IPS-NIHi7 (cell line): ENCODE results near the gene EFCAB6.

Source experiments
- DNase-seq: peaks from one replicate; pipeline ENCODE4 v3.0.0; 2012; ENCODE audit warnings: mixed read lengths; ENCODE audit errors: extremely low spot score

The EFCAB6 gene

GRCh38 chr22:43812149-43812842 lies at the start of gene EFCAB6:
Gene EFCAB6 (minus strand): TSS chr22:43812305. CDS start chr22:43782318, 29,987 bp downstream.
- peak; percentile 98 for DNase-seq

GRCh38 chr22:43861529-43861928 lies 49.4 kb upstream of the EFCAB6 start:
- no peak for DNase-seq

DNA sequence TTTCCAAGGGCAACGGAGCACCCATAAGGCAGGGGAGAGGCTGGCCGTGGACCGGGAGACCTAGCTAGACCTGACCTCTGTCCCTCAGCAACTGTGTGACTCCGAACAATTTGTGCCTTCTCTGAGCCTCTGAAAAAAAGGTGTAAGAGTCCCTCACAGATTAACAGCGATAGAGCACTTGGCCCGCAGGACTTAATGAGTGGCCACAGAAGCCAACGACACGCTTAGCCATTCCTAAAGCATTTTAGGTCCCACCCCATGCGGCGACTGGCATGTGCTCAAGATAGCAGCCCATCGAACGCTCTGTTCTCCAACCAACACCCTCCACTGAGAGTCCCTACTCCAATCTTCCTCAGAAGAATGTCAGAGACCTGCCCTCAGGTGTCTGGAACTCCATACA lies 48.7 kb upstream of the EFCAB6 start:
- DNase-seq, result no peak

DNA sequence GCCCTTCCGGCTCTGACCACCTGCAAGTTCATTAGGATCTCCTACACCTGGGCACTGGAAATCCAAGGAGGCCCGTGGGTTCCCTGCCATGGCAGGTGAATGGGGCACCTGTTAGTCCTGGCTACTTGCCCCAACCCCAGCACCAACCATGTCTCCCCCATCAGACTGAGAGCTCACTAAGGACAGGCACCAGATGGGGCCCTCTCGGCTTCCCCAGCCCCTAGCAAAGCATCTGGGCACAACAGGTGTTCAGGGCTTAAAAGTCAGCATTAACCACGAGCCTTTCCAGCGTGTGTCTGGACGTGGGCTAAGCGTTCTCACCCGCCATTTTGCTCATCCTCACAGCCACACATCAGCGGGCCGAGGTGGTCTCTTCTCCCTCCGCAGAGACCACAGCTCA lies 48.0 kb upstream of the EFCAB6 start:
- DNase-seq, result no peak

DNA sequence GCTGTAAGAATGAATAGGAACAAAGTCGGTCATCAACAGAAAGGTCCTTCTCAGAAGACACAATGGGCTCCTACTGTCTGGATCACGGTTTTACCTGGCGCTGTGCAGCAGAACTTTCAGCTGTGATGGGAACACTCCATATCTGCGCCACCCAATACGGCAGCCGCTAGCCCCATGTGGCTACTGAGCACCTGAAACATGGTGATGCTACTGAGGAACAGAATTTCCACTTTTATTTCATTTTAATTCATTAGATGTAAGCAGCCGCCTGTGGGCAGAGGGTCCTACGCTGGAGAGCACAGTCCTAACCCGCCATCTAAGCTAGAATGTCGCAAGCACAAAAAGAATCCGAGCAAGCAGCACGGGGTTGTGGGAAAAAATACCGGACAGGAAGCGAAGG lies 47.5 kb upstream of the EFCAB6 start:
- DNase-seq, result no peak

GRCh38 chr22:43859176-43859575 lies 47.1 kb upstream of the EFCAB6 start:
- DNase-seq, result no peak

DNA sequence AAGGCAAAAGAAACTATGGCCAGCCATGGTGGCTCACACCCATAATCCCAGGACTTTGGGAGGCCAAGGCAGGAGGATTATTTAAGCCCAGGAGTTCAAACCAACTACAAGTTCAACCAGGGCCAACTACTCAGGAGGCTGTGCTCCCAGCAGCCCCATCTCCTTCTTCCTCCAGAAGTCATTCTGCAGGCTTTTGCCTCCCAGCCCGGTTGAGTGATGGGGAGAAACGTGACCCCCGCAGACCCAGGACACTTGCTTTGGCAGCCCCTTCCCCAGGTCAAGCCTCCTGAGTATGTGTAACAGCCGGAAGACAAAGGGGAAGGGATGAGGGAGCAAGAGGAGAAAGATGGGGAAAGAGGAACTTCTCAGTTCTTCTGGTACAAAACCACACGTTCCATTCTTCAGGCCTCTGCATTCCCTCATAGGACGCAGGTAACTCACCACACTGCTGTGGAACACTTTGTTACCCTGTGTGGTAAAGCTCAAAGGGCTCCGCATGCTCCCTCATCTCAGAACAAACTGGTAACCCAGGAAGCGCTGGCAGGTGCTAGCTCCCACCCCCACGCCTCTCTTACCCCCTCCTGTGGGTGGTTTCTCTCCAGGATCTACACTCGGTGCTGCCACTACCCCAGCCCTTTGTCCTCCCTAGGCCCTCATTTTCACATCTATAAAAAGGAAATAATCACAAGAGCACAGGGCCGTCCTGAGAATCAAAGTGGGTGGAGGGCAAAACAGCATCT lies 46.2 kb upstream of the EFCAB6 start:
- DNase-seq, result no peak

GRCh38 chr22:43857367-43857766 lies 45.3 kb upstream of the EFCAB6 start:
- DNase-seq, result no peak

- no peak for DNase-seq
Observed at GRCh38 chr22:43855431-43855830, 43.3 kb upstream of the EFCAB6 start.

- DNase-seq, result no peak
Observed at GRCh38 chr22:43854786-43855271, 42.7 kb upstream of the EFCAB6 start.

- DNase-seq, result no peak
Observed at GRCh38 chr22:43854121-43854785, 42.1 kb upstream of the EFCAB6 start.

GRCh38 chr22:43853328-43853931 lies 41.3 kb upstream of the EFCAB6 start:
- DNase-seq, result no peak

GRCh38 chr22:43852573-43853327 lies 40.6 kb upstream of the EFCAB6 start:
- DNase-seq, result no peak

GRCh38 chr22:43851979-43852307 lies 39.8 kb upstream of the EFCAB6 start:
- DNase-seq, result no peak

- no peak for DNase-seq
Observed at GRCh38 chr22:43851058-43851978, 39.2 kb upstream of the EFCAB6 start.

GRCh38 chr22:43850529-43850928 lies 38.4 kb upstream of the EFCAB6 start:
- DNase-seq, result no peak

- DNase-seq, result no peak
Observed at GRCh38 chr22:43849731-43850130, 37.6 kb upstream of the EFCAB6 start.

DNA sequence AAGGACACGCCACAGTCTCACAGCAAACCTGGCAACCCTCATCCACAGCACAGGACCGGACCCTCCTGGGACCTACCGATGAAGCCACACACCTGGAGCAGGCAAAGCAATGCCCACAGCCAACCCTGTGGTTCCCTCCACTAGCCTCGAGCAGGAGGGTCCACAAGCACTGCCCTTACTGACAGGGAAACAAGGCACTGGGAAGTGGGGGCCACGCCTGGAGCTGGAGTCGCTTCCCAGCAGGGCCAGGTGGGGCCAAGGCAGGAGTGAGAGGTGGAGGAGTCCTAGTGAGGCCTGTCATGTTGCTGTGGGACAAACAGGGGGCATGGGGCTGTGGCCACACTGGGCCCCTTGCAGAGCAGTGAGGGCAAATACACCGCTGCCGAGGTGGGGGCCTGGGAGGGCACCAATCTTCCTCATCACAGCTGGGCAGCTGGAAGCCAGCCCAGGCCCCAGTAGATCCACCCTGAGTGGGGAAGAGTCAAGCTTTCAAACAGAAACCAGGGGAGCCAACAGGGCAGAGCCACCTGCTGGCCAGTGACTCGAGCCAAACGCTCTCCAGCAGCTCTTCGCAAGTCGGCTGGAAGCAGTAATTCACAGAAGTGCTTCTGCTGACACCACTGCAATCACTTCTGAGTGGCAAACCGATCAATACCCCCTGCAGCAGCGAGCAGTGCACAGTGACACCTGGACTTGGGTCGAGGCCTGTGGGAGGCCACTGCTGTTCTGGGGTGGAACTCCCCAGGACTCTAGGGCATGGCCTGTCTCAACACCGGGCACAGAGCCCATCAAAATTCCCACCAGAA lies 36.5 kb upstream of the EFCAB6 start:
- DNase-seq, result peak; percentile 59

DNA sequence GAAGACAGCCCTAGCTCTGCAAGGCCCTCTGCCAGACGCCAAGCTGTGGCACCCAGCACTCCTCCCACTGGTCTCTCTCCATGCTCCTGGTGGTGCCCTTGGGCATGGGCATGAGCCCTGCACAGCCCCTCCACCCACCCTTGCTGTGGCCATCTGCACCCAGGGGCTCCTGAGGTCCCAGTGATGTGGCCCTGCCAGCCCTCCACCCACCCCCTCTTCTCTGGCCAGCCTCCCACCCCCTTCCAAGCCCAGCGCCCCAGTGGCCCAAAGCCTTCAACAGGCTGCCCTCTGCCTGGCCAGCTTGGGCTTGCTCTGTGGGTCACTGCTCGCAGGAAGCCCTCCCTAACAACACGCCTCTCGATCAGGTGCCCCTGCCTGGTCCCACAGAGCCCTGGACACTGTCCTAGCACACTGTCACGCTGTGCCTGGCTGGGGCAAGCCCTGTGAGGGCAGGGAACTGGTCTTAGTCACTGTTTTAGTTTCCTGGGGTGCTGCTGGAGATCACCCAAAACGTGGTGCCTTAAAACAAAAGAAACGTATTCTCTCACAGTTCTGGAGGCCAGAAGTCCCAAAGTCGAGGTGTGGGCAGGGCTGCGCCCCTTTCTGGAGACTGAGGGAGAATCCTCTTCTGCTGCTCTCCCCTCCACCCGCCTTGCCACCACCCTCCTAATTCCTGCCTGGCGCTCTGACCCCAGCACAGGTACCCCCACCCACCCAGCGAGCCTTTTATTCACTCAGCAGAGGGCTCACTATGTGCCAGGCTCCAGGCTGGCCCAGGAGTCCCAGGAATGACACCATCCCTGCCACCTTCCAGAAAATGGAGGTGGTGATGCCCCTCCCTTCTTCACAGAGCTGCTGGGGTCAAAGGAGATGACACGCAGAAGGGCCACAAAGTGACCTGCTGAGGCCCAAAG lies 35.5 kb upstream of the EFCAB6 start:
- DNase-seq, result no peak
